HG03175 (cell line): ENCODE data around the gene OR1E2.
"Not testable (repeated sequence)": the region's sequence is repeated elsewhere in the genome, so short reads cannot be mapped to it uniquely, and the experiment has no call there.

Experiments
- ATAC-seq: cut with Tn5 transposase; IDR thresholded peaks from one replicate; pipeline ENCODE4 v1.9.1; 2021; ENCODE audit warnings: mild to moderate bottlenecking, moderate library complexity; ENCODE audit not compliant: unreplicated experiment

Gene OR1E2

DNA sequence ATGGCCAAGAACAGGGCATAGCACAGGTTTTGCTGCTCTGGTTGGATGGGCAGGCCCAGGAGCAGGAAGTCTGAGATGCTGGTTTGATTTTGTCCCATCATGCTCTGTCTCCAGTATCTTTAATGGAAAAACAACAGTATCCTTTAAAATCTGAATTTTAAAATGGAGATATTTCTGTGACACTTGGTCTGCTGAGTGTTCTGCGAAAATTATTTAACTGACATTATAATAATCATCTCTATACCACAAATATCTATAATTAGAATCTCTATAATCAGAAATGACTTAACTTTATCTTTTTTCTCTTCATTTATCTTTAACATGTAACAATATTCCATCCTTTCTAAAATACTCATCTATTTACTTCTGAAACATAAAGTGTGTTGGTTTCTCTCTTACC lies 35.3 kb downstream of the OR1E2 start, which contains the start of gene OR1E1:
TSS of gene OR1E1 (minus strand) at position 101 of the 400 bp plus-strand sequence. CDS start at position 101, 0 bp downstream.
- no peak for ATAC-seq

GRCh38 chr17:3397801-3398200 lies 35.8 kb downstream of the OR1E2 start:
- ATAC-seq = not testable (repeated sequence)

GRCh38 chr17:3389791-3390190 lies 43.9 kb downstream of the OR1E2 start:
- no peak for ATAC-seq

DNA sequence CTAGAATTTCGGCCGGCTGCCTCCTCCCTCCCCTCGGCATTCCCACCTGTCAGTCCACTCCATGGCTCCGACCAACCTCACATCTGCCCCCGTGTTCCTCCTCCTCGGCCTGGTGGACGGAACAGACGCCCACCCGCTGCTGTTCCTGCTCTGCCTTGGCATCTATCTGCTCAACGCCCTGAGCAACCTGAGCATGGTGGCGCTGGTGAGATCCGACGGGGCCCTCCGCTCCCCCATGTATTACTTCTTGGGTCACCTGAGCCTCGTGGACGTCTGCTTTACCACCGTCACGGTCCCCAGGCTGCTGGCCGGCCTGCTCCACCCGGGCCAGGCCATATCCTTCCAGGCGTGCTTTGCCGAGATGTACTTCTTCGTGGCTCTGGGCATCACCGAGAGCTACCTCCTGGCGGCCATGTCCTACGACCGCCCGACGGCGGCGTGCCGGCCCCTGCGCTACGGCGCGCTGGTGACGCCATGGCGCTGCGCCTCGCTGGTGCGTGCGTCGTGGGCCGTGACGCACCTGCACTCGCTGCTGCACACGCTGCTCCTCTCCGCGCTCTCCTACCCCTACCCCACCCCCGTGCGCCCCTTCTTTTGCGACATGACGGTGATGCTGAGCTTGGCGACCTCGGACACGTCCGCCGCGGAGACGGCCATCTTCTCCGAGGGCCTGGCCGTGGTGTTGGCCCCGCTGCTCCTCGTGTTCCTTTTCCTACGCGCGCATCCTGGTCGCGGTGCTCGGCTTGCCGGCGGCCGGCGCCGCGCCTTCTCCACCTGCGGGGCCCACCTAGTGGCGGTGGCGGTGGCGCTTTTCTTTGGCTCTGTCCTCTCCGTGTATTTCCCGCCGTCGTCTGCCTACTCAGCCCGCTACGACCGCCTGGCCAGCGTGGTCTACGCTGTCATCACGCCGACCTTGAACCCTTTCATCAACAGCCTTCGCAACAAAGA lies 47.5 kb downstream of the OR1E2 start, which contains the start of gene OR3A2:
TSS of gene OR3A2 (minus strand) at position 440 of the 948 bp plus-strand sequence.
- ATAC-seq = peak; percentile 59
